T-helper 17 cell (primary cell): ENCODE measurements around the gene ZNF628. TPM values are rescaled to one million over a fixed set of nuclear protein-coding genes. Genes with fewer than 3 reads are reported as not detected.

Experiments
- ATAC-seq: fragments of 150-1000 bp; cut with Tn5 transposase; 2 replicates; pipeline ENCODE4 v1.10.0; 2021; ENCODE audit warnings: mild to moderate bottlenecking, moderate library complexity
- DNase-seq, 3 donors: peaks; one replicate each; pipeline versions ENCODE4 v3.0.0 to v3.0.0-alpha.2; 2020 to 2021
- H3K9me3 ChIP-seq: one replicate; pipeline ENCODE4 v1.7.0; 2013; ENCODE audit warnings: low read length, mild to moderate bottlenecking; ENCODE audit not compliant: control insufficient read depth, poor library complexity, severe bottlenecking
- H3K27ac Mint-ChIP-seq: one replicate; pipeline ENCODE4 v1.8.0; 2022; ENCODE audit warnings: mild to moderate bottlenecking, moderate library complexity, mixed read lengths
- H3K27me3 Mint-ChIP-seq: one replicate; pipeline ENCODE4 v1.8.0; 2022; ENCODE audit warnings: mixed read lengths
- H3K36me3 Mint-ChIP-seq: one replicate; pipeline ENCODE4 v1.8.0; 2022; ENCODE audit warnings: low read depth, mixed read lengths
- H3K4me1 Mint-ChIP-seq: one replicate; pipeline ENCODE4 v1.8.0; 2022; ENCODE audit warnings: mild to moderate bottlenecking, mixed read lengths
- H3K4me3 Mint-ChIP-seq: one replicate; pipeline ENCODE4 v1.8.0; 2022; ENCODE audit warnings: mild to moderate bottlenecking, moderate library complexity, mixed read lengths
- total RNA-seq, 4 donors: library from RNA in 2 of 4; stranded (reverse) in 2 of 4; gene quantifications; one replicate each; pipeline ENCODE4 v1.2.3 and lab custom pipeline; 2022 to 2026

ZNF628 gene
- total RNA-seq, 2 donors from 2014 or later: 19.4 to 25.5 TPM

DNA sequence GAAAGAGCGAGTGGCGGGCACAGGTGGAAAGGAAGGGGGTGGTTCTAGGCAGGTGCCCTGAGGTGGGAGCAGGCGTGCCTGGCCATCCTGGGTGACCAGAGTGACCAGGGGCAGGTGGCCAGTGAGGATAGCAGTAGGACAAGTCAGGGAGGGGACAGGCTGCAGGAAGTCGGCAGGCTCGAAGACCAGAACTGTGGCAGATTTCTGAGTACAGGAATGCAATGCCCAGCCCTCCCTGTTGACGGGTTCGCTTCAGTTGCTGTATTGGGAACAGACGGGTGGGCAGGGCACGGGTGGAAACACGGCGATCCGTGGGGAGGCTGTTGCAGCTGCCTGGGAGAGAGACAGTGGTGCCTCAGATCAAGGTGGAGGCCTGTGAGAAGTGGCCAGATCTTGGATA, 1.9 kb downstream of the ZNF628 start:
- Mint-ChIP-seq H3K36me3 (peaks cover 2% of the 10 kb centered on the region), H3K4me3 (peak overlapping the region; percentile 77), H3K27me3 (no peaks in the 10 kb centered on the region), H3K27ac (peak overlapping the region; percentile 51), H3K4me1 (peaks cover 22% of the 10 kb centered on the region)
- H3K9me3 ChIP-seq: no peaks in the 10 kb centered on the region
- DNase-seq (no peak), ATAC-seq (no peak)

DNA sequence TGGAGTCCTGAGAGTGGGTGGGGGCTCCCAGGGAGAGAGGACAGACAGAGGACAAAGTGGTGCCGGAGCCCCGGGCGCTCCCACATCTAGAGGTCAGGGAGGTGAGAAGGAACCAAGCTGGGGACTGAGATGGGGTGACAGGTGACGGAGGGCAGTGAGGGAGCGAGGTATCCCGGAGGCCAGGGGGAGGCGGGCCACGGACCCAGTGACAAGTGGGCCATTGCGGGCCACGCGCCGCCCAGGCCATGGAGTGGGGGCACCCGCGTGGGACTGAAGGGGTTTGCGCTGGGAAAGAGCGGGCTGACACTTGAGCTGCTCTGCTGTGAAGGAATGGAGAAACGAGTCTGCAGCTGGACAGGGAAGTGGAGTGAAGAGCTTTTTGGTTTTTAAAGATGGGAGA, 2.6 kb downstream of the ZNF628 start:
- Mint-ChIP-seq H3K4me1 (peaks cover 22% of the 10 kb centered on the region), H3K36me3 (peaks cover 2% of the 10 kb centered on the region), H3K27ac (no peak overlapping the region), H3K27me3 (no peaks in the 10 kb centered on the region), H3K4me3 (peak overlapping the region; percentile 77)
- H3K9me3 ChIP-seq: no peaks in the 10 kb centered on the region
- DNase-seq (no peak), ATAC-seq (no peak)

DNA sequence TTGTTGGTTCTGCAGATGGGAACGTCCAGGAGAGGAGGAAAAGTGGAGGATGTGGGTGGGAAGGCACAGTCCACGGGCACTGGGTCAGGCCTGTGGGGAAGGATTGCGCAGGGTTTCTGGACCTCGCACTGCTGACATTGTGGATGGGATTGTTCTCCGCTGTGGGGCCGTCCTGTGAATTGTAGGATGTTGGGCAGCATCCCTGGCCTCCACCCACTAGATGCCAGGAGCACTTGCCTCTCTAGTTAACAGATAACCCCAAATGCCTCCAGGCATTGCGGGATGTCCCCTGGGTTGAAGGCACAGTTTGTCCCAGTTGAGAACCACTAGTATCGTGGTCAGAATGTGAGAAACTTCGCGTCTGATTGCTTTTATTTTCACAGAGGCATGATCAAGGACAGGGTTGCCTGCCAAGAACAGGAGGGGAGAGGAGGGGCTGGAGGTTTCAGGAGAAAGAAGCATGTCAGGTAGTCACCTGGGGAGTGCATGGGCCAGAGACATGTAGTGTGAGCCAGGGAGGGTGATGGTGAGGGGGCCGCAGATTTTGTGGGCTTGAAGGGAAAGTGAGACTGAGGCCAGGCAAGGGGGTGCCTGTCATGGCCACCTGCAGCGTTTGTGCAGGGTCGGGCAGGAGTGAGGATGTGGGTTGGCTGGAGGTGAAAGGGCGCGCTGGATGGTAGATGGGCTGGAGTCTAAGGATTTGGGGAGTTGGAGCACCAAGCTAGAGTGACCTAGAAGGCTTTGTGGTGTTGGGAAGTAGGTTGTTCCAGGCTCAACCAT, 3.2 kb downstream of the ZNF628 start:
- peaks cover 2% of the 10 kb centered on the region for H3K36me3 Mint-ChIP-seq
- DNase-seq: no peak
- H3K9me3 ChIP-seq: no peaks in the 10 kb centered on the region
- no peaks in the 10 kb centered on the region for H3K27me3 Mint-ChIP-seq
- H3K4me3 Mint-ChIP-seq: peak overlapping the region; percentile 77
- H3K4me1 Mint-ChIP-seq: peaks cover 22% of the 10 kb centered on the region
- H3K27ac Mint-ChIP-seq: no peak overlapping the region
- ATAC-seq: no peak

DNA sequence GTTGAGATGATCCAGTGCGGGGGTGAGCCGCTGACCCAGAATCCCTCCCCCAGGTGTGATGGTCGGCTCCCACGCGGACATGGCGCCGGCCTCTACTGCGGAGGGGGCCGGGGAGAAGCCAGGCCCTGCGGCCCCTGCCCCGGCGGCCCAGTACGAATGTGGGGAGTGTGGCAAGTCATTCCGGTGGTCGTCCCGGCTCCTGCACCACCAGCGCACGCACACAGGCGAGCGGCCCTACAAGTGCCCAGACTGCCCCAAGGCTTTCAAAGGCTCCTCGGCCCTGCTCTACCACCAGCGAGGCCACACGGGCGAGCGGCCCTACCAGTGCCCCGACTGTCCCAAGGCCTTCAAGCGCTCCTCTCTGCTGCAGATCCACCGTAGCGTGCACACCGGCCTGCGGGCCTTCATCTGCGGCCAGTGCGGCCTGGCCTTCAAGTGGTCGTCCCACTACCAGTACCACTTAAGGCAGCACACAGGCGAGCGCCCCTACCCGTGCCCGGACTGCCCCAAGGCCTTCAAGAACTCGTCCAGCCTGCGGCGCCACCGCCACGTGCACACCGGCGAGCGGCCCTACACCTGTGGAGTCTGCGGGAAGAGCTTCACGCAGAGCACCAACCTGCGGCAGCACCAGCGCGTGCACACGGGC, 4.9 kb downstream of the ZNF628 start:
- H3K9me3 ChIP-seq: no peaks in the 10 kb centered on the region
- Mint-ChIP-seq H3K4me1 (peaks cover 26% of the 10 kb centered on the region), H3K27me3 (no peaks in the 10 kb centered on the region), H3K36me3 (peaks cover 2% of the 10 kb centered on the region), H3K4me3 (no peak overlapping the region), H3K27ac (no peak overlapping the region)
- ATAC-seq (no peak), DNase-seq (no peak)

DNA sequence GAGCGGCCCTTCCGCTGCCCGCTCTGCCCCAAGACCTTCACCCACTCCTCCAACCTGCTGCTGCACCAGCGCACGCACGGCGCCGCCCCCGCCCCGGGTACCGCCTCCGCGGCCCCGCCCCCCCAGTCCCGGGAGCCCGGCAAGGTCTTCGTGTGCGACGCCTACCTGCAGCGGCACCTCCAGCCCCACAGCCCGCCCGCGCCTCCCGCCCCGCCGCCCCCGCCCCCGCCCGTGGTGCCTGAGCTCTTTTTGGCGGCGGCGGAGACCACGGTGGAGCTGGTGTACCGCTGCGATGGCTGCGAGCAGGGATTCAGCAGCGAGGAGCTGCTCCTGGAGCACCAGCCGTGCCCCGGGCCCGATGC, 5.4 kb downstream of the ZNF628 start:
- peaks cover 26% of the 10 kb centered on the region for H3K4me1 Mint-ChIP-seq
- peaks cover 2% of the 10 kb centered on the region for H3K36me3 Mint-ChIP-seq
- H3K27me3 Mint-ChIP-seq: no peaks in the 10 kb centered on the region
- no peaks in the 10 kb centered on the region for H3K9me3 ChIP-seq
- DNase-seq (no peak), ATAC-seq (no peak)
- H3K4me3 Mint-ChIP-seq: no peak overlapping the region
- no peak overlapping the region for H3K27ac Mint-ChIP-seq

DNA sequence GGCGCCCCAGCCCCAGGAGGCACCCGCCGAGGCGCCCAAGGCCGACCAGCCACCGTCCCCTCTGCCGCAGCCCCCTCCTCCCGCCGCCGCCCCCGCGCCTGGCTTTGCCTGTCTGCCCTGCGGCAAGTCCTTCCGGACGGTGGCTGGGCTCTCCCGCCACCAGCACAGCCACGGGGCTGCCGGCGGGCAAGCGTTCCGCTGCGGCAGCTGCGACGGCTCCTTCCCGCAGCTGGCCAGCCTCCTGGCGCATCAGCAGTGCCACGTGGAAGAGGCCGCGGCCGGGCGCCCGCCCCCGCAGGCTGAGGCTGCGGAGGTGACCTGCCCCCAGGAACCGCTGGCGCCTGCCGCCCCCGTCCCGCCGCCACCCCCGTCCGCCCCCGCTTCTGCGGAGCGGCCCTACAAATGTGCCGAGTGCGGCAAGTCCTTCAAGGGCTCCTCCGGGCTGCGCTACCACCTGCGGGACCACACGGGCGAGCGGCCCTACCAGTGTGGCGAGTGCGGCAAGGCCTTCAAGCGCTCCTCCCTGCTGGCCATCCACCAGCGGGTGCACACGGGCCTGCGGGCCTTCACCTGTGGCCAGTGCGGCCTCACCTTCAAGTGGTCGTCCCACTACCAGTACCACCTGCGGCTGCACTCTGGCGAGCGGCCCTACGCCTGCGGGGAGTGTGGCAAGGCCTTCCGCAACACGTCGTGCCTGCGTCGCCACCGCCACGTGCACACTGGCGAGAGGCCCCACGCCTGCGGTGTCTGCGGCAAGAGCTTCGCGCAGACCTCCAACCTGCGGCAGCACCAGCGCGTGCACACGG, 5.9 kb downstream of the ZNF628 start:
- Mint-ChIP-seq H3K27ac (no peak overlapping the region), H3K4me3 (no peak overlapping the region), H3K27me3 (no peaks in the 10 kb centered on the region), H3K4me1 (peaks cover 26% of the 10 kb centered on the region), H3K36me3 (peaks cover 2% of the 10 kb centered on the region)
- H3K9me3 ChIP-seq: no peaks in the 10 kb centered on the region
- ATAC-seq: no peak
- DNase-seq: no peak

DNA sequence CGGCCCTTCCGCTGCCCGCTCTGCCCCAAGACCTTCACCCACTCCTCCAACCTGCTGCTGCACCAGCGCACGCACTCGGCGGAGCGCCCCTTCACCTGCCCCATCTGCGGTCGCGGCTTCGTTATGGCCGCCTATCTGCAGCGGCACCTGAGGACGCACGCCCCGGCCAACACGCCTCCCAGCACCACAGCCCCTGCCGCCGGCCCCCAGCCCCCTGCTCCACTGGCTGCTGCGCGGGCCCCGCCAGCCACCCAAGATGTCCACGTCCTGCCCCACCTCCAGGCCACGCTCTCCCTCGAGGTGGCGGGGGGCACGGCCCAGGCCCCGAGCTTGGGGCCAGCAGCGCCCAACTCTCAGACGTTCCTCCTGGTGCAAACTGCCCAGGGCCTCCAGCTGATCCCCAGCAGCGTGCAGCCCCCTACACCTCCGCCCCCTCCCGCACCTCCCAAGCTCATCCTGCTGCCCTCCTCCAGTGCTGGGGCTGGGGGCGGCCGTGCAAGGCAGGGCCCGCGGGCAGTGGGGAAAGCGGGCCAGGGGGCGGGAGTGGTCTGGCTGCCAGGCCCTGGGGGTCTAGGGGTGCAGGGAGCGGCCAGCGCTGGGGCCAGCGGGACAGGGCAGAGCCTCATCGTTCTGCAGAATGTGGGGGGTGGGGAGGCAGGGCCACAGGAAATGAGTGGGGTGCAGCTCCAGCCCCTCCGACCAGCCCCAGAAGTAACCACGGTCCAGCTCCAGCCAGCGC, 6.7 kb downstream of the ZNF628 start:
- H3K27me3 Mint-ChIP-seq: no peaks in the 10 kb centered on the region
- DNase-seq (no peak), ATAC-seq (no peak)
- H3K36me3 Mint-ChIP-seq: peaks cover 2% of the 10 kb centered on the region
- no peak overlapping the region for H3K4me3 Mint-ChIP-seq
- H3K27ac Mint-ChIP-seq: no peak overlapping the region
- H3K4me1 Mint-ChIP-seq: peaks cover 21% of the 10 kb centered on the region
- H3K9me3 ChIP-seq: no peaks in the 10 kb centered on the region

DNA sequence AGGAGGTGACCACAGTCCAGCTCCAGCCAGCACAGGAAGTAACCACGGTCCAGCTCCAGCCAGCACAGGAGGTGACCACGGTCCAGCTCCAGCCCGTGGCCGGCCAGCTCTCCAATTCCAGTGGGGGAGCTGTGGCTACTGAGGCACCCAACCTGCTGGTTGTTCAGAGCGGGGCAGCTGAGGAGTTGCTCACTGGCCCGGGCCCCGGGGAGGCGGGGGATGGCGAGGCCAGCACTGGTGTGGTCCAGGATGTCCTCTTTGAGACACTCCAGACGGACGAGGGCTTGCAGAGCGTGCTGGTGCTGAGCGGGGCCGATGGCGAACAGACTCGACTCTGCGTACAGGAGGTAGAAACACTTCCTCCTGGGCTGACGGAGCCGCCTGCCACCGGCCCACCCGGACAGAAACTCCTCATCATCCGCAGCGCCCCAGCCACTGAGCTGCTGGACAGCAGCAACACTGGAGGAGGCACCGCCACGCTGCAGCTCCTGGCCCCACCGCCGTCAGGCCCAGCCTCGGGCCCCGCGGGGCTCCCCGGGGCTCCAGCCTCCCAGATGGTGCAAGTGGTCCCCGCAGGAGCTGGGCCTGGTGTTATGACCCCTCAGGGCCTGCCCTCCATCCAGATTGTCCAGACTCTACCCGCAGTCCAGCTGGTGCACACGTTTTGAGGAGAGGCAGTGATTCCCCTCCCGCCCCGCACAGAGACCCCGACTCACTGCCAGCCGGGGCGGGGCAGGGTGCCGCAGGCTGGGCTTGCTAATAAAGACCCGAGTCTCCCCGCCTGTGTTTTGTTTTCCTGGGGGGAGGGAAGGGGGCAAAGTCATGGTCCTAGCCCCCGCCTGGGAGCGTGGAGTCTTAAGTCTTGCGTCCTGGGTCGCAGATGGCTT, 7.5 kb downstream of the ZNF628 start:
- H3K27ac Mint-ChIP-seq: peak overlapping the region; percentile 89
- no peaks in the 10 kb centered on the region for H3K27me3 Mint-ChIP-seq
- ATAC-seq (no peak), DNase-seq (no peak)
- H3K4me3 Mint-ChIP-seq: peak overlapping the region; percentile 82
- no peaks in the 10 kb centered on the region for H3K9me3 ChIP-seq
- no peaks in the 10 kb centered on the region for H3K36me3 Mint-ChIP-seq
- peaks cover 14% of the 10 kb centered on the region for H3K4me1 Mint-ChIP-seq

DNA sequence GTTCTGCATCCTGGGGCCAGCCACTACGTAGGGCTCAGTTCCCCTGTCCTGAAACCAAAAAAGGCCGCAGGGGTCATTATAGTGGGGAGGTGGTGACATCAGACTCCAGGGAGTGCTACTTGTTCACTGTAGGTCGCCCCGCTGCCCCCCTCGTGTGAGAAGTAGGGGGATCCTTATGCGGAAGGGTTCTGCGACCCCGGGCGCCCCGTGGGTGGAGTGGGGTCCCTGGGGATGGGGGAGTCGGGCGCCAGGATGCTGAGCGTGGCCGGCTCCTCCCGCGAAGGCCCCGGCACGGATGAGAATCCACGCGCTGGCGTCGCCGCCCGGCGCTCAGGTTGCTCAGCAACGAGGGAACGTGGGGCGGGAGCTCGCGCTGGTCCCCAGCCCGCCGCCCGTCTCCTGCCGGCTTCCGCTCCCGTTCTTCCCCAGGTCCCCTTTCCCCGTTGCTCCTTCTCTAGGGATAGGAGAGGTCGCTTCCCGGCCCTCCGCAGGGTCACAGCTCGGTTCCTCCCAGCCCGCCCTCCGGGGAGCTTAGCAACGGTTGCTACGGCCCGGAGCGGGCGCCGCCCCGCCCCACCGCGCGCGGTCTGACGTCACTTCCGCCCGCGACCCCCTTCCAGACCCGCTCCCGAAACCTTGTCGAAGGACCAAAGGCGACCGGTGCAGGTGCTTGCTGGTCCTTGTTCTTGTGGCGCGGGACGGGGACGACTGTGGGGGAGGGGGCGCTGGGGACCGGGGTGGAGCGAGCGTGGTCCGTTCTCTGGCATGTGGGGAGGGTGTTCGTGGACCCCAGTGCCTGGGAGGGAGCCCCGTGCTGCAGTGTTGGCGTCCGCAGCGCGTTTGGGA, 8.4 kb downstream of the ZNF628 start, which contains the start of gene NAT14:
Gene NAT14 (plus strand): TSS at position 596 of the 846 bp plus-strand sequence. CDS start 521 bp downstream, outside the sequence.
- peak within 1 kb of the TSS; percentile 89 for H3K27ac Mint-ChIP-seq
- ATAC-seq: peak; percentile 75

DNA sequence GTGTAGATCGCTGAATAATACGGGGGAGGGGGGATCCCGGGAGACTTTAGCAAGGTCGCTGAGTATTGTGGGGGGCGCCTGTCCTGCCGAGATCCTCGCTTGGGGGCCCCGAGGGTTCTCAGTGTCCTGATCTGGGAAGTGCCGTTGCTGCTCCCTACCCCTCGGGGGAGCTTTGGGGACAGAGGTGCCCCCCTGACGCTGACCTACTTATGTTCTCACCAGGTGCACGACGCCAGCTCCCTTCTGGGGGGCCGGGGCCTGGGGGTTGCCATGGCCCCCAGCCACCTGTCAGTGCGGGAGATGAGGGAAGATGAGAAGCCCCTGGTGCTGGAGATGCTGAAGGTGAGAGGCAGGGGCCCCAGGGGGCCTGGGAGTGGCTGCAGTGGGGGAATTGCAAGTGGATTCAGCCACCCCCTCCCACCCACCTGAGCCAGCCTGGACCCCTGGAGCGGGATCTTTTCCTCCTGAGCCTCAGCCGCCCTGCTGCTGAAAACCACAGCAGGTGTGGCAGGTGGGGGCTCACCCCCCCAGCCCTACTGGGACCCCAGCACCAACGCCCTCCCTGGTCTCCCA, 9.1 kb downstream of the ZNF628 start:
- no peaks in the 10 kb centered on the region for H3K9me3 ChIP-seq
- ATAC-seq: peak; percentile 20
- Mint-ChIP-seq H3K27ac (peak overlapping the region; percentile 89), H3K4me1 (peaks cover 3% of the 10 kb centered on the region), H3K36me3 (no peaks in the 10 kb centered on the region), H3K4me3 (peak overlapping the region; percentile 82), H3K27me3 (no peaks in the 10 kb centered on the region)
- DNase-seq: no peak

More for the DNA sequence above, 8.4 kb downstream of the ZNF628 start, which contains the start of gene NAT14:
- peak within 1 kb of the TSS; percentile 82 for H3K4me3 Mint-ChIP-seq
- H3K9me3 ChIP-seq: no peaks in the 10 kb centered on the region
- peaks cover 6% of the 10 kb centered on the region for H3K4me1 Mint-ChIP-seq
- peak; percentile 54 to 58 (median 56) for DNase-seq
- H3K27me3 Mint-ChIP-seq: no peaks in the 10 kb centered on the region
- H3K36me3 Mint-ChIP-seq: no peaks in the 10 kb centered on the region
